Stimulated activated CD8-positive, alpha-beta memory T cell treated with anti-CD3 and anti-CD28 coated beads, Interleukin-4, amount 100 ng/mL, for 4 hours (primary cell): ENCODE data around the gene INHA.

Source experiments
- DNase-seq, 2 donors: peaks; one replicate each; pipeline ENCODE4 v3.0.0-alpha.2; 2020; ENCODE audit warnings: low read depth in 2 of 2, low spot score in 1 of 2

The INHA gene

GRCh38 chr2:219608399-219608964 lies 36.4 kb downstream of the INHA start:
- no peak for DNase-seq

- no peak for DNase-seq
Measured at GRCh38 chr2:219609149-219609750, 37.1 kb downstream of the INHA start.

- no peak for DNase-seq
Measured at GRCh38 chr2:219611306-219611705, 39.2 kb downstream of the INHA start.

GRCh38 chr2:219611866-219612576 lies 39.9 kb downstream of the INHA start:
- no peak for DNase-seq

- DNase-seq, result no peak
Measured at GRCh38 chr2:219612577-219613286, 40.6 kb downstream of the INHA start.

GRCh38 chr2:219613461-219614070 lies 41.5 kb downstream of the INHA start:
- DNase-seq, result no peak

- DNase-seq, result no peak
Measured at GRCh38 chr2:219614076-219614860, 42.2 kb downstream of the INHA start.

- DNase-seq, result no peak
Measured at GRCh38 chr2:219615036-219615435, 42.9 kb downstream of the INHA start.

GRCh38 chr2:219615894-219616293 lies 43.8 kb downstream of the INHA start:
- no peak for DNase-seq

GRCh38 chr2:219616550-219616949 lies 44.4 kb downstream of the INHA start:
- DNase-seq, result no peak

GRCh38 chr2:219618733-219619122 lies 46.6 kb downstream of the INHA start:
- no peak for DNase-seq

- no peak for DNase-seq
Measured at GRCh38 chr2:219619235-219619634, 47.1 kb downstream of the INHA start.

GRCh38 chr2:219620546-219620945 lies 48.4 kb downstream of the INHA start:
- DNase-seq, result no peak

GRCh38 chr2:219621935-219622334 lies 49.8 kb downstream of the INHA start:
- DNase-seq, result no peak

GRCh38 chr2:219622472-219622871 lies 50.4 kb downstream of the INHA start:
- no peak for DNase-seq

GRCh38 chr2:219624565-219624964 lies 52.5 kb downstream of the INHA start:
- DNase-seq, result no peak

GRCh38 chr2:219625179-219625578 lies 53.1 kb downstream of the INHA start:
- no peak for DNase-seq
